ENCODE measurements around the gene TRIM7.
A peak's percentile ranks its signal among the peaks of the same experiment; 100 is the strongest.

Gene TRIM7

GRCh38 chr5:181197326-181197951 is 7.6 kb downstream of the TRIM7 start:
- no peak overlapping the region for H3K4me3 ChIP-seq (ENCODE audit: low read depth, low read length)
- no peak for TF ChIP-seq CTCF (conservative IDR thresholded peaks at IDR 0.05; ENCODE audit: low read depth, low read length)
- no peak for DNase-seq (ENCODE audit: low read depth)

- H3K4me3 ChIP-seq (ENCODE audit: low read depth, low read length), result no peak overlapping the region
- no peak for DNase-seq (ENCODE audit: low read depth)
- TF ChIP-seq CTCF (conservative IDR thresholded peaks at IDR 0.05; ENCODE audit: low read depth, low read length), result no peak
Measured at GRCh38 chr5:181195249-181195761, 9.7 kb downstream of the TRIM7 start.

GRCh38 chr5:181194489-181195248 is 10.3 kb downstream of the TRIM7 start:
- no peak overlapping the region for H3K4me3 ChIP-seq (ENCODE audit: low read depth, low read length)
- no peak for TF ChIP-seq CTCF (conservative IDR thresholded peaks at IDR 0.05; ENCODE audit: low read depth, low read length)
- DNase-seq (ENCODE audit: low read depth), result no peak

GRCh38 chr5:181193656-181194055 is 11.3 kb downstream of the TRIM7 start:
- DNase-seq (ENCODE audit: low read depth), result no peak
- H3K4me3 ChIP-seq (ENCODE audit: low read depth, low read length), result no peak overlapping the region

GRCh38 chr5:181192337-181193046 is 12.5 kb downstream of the TRIM7 start:
- H3K4me3 ChIP-seq (ENCODE audit: low read depth, low read length), result peak overlapping the region; percentile 83
- TF ChIP-seq CTCF (conservative IDR thresholded peaks at IDR 0.05; ENCODE audit: low read depth, low read length), result no peak
- DNase-seq (ENCODE audit: low read depth), result no peak

More at GRCh38 chr5:181193656-181194055, 11.3 kb downstream of the TRIM7 start:
- no peak for TF ChIP-seq CTCF (conservative IDR thresholded peaks at IDR 0.05; ENCODE audit: low read depth, low read length)

GRCh38 chr5:181191526-181192336 is 13.3 kb downstream of the TRIM7 start:
- H3K4me3 ChIP-seq (ENCODE audit: low read depth, low read length), result peak overlapping the region; percentile 83
- TF ChIP-seq CTCF (conservative IDR thresholded peaks at IDR 0.05; ENCODE audit: low read depth, low read length), result no peak
- peak; percentile 96 for DNase-seq (ENCODE audit: low read depth)
